Measurements from ENCODE around the gene USP50. TPM values are rescaled to one million over a fixed set of nuclear protein-coding genes. Genes with fewer than 3 reads are reported as not detected.
"Not testable (repeated sequence)": the region's sequence is repeated elsewhere in the genome, so short reads cannot be mapped to it uniquely, and the experiment has no call there.

USP50 gene
- total RNA-seq, result 1 to 10 TPM in 2 of 4 donors, not detected in 2; 1.2 to 3.6 TPM

GRCh38 chr15:50546566-50546965 is at the start of gene USP50:
USP50 (minus strand) TSS chr15:50546666; CDS start chr15:50546525, 141 bp downstream.
- no peak for TF ChIP-seq CTCF (IDR thresholded peaks at IDR 0.05)
- no peak for ATAC-seq (ENCODE audit: low FRiP score)
- no peak for DNase-seq (ENCODE audit: low spot score)

GRCh38 chr15:50594311-50594710 is 47.8 kb upstream of the USP50 start:
- no peak for DNase-seq (ENCODE audit: low spot score)
- no peak for ATAC-seq (ENCODE audit: low FRiP score)
- TF ChIP-seq CTCF (IDR thresholded peaks at IDR 0.05), result no peak

- no peak for DNase-seq (ENCODE audit: low spot score)
- ATAC-seq (ENCODE audit: low FRiP score), result no peak
- TF ChIP-seq CTCF (IDR thresholded peaks at IDR 0.05), result no peak
Observed at GRCh38 chr15:50593761-50594160, 47.3 kb upstream of the USP50 start.

- TF ChIP-seq CTCF (IDR thresholded peaks at IDR 0.05), result no peak
- DNase-seq (ENCODE audit: low spot score) (no peak), ATAC-seq (ENCODE audit: low FRiP score) (no peak)
Observed at GRCh38 chr15:50590288-50590687, 43.8 kb upstream of the USP50 start.

GRCh38 chr15:50577492-50577891 is 31.0 kb upstream of the USP50 start:
- no peak for TF ChIP-seq CTCF (IDR thresholded peaks at IDR 0.05)

GRCh38 chr15:50576166-50576565 is 29.7 kb upstream of the USP50 start:
- no peak for TF ChIP-seq CTCF (IDR thresholded peaks at IDR 0.05)
- ATAC-seq (ENCODE audit: low FRiP score) (no peak), DNase-seq (ENCODE audit: low spot score) (no peak)

More at GRCh38 chr15:50577492-50577891, 31.0 kb upstream of the USP50 start:
- ATAC-seq (ENCODE audit: low FRiP score), result no peak
- DNase-seq (ENCODE audit: low spot score), result no peak

GRCh38 chr15:50573842-50574241 is 27.4 kb upstream of the USP50 start:
- not testable (repeated sequence) for DNase-seq (ENCODE audit: low spot score); ATAC-seq (ENCODE audit: low FRiP score)

- DNase-seq (ENCODE audit: low spot score) (no peak), ATAC-seq (ENCODE audit: low FRiP score) (no peak)
- no peak for TF ChIP-seq CTCF (IDR thresholded peaks at IDR 0.05)
Observed at GRCh38 chr15:50563756-50564155, 17.3 kb upstream of the USP50 start.
